D341Med (cell line): ENCODE measurements around the gene ANXA1.

Source experiments
- DNase-seq: peaks from one replicate; pipeline ENCODE4 v3.0.0; 2012; ENCODE audit warnings: low spot score

The ANXA1 gene

GRCh38 chr9:73210886-73211666 lies 59.4 kb downstream of the ANXA1 start:
- no peak for DNase-seq

GRCh38 chr9:73213300-73213699 lies 61.6 kb downstream of the ANXA1 start:
- DNase-seq, result no peak

DNA sequence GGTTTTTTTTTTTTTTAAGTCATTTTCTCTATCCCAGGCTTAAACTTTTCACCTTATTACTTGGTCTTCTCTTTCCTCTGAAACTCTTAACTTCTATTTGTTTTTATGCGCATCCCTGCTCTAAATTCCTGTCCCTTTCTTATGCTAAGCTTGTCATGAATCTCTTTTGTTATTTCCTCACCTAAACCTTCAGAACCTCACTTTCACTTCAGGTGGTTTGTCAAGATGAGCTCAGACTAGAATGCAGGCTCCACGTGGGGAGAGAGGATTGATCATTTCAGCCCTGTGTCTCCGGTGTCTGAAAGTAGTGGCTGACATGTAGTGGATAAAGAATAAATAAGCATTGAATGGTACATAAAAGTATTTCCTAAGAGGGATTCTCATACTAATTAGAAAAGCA lies 63.6 kb downstream of the ANXA1 start:
- DNase-seq, result no peak

DNA sequence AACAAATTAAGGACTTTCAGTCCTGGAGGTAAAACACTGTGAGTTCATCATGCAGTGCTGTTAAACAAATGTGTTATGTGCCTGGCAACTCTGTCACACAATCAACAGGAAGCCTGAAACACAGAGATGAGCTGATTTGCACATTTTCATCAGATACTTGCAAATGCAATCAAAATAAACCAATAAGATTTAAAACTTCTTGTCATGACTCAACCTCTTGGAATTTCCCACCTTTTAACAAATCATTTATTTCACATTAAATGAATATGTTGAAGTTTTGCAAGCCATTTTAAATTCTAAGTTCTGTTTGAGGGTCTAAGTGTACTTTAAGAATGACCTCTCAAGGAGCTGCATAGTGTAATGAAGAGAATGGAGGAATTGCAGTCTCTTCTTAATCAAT lies 64.4 kb downstream of the ANXA1 start:
- DNase-seq, result no peak
